Limb (tissue), 2 donors: ENCODE data around the gene PCSK5.
"Not testable (repeated sequence)": the region's sequence is repeated elsewhere in the genome, so short reads cannot be mapped to it uniquely, and the experiment has no call there.

ENCODE experiments used
- DNase-seq, 2 donors: peaks; one replicate each; pipeline ENCODE4 v3.0.0-alpha.2; 2016; ENCODE audit errors: extremely low spot score in 2 of 2

The PCSK5 gene

DNA sequence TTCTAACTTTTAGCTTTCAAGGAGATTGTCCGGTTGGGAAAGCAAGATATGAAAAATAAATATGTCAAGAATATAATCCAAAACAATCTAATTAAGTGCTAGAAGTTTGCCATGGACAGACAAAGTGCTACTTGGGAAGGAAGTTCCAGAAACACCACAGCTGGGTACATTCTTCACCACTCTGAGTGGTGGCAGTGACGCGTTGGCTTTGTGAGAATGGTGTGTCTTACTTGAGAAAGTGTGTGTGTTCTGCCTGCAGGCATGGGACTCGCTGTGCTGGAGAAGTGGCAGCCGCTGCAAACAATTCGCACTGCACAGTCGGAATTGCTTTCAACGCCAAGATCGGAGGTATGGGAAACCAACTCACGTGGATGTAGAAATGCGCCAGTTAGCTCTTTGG is 177.2 kb downstream of the PCSK5 start:
- no peak for DNase-seq

DNA sequence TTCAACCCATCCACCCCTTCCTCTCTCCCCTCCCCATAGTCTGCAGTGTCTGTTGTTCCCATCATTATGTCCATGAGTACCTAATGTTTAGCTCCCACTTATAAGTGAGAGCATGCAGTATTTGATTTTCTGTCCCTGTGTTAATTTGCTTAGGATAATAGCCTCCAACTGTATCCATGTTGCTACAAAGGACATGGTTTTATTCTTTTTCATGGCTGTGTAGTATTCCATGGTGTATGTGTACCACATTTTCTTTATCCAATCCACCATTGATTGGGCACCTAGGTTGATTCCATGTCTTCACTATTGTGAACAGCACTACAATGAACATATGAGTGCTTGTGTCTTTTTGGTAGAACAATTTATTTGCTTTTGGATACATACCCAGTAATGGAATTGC is 187.1 kb downstream of the PCSK5 start:
- DNase-seq: no peak

DNA sequence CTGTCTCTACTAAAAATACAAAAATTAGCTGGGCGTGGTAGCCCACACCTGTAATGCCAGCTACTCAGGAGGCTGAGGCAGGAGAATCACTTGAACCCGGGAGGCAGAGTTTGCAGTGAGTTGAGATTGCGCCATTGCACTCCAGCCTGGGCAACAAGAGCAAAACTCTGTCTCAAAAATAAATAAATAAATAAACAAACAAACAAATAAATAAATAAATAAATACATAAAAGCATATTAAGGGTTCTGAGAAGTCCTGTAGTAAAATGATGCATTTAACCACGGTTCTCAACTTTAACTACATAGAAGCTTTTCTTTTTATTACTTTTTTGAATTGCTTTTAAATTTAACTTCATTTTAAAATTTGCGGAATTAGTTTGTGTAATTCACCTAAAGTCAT is 190.8 kb downstream of the PCSK5 start:
- DNase-seq: not testable (repeated sequence)

DNA sequence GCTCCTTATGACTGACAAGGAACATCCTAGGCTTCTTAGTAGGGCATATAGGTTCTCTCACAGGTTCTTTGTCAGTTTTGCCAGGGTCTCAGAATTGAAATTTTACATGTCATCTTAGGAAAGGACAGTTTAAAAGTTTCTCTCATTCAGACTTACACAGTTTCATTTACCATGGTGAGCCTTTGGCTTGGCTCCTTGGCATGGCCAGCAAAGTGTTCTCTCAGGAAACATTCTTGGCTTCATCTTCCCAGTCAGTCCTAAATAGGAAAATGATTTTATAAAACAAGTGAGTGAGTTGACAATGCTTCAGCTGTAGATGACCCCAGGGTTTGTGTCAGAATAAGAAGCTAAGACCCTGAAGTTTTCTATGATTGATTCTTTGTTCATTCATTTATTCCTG is 191.6 kb downstream of the PCSK5 start:
- DNase-seq: no peak

DNA sequence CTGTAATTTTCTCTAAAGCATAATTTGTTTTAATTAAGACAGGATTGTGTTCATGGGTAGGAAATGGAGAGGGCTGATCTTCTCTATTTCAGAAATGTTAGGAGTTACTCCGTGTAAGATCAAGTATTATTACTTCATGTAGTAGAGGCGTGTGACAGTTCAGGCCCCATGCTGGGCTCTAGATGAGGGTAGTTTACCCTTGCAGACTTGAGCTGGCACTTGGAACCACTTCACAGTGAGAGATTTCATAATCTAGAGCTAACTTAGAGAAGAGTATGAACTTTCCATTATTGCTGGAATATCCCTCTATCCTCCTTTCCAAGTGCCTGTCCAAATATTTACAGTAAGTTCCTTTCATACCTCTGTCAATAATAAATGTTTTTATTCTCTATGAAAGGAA is 195.1 kb downstream of the PCSK5 start:
- DNase-seq: no peak

DNA sequence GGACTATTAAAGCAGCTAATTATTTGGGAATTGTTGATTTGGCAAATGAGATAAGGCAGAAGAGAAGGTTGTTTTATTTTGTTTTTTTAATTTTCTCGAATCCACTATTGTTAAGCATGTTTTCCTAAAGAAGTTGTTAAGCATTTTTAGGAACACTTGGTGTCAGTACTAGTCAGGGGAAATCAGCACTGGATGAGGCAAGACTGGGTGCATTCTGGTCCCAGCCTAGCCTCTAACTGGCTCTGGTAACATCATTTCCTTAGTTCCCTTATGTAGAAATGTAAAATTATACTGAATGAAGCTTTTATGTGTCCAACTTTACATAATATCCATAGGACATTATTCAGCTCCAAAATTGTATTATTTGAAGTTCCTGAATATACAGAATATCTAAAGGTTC is 196.1 kb downstream of the PCSK5 start:
- no peak for DNase-seq

DNA sequence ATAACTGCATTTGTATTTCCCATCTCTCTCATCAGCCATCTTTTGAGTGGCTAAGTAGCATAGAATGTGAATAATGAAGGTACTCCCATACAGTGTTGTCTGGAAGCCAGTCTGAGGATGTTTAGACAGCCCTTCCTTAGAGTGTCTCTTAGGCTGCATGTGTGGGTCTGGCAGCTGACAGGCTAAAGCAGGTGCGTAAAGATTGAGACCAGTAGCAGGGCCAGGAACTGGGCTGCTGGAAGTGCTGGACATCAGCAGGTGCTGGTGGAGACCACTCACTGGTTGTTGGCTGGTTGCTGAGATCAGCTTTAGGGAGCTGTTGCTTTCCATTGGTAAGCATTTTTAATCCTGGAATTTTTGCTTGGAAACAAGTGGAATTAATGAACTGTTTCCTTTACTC is 197.5 kb downstream of the PCSK5 start:
- peak in 1 of 2 donors; percentile 18 for DNase-seq

DNA sequence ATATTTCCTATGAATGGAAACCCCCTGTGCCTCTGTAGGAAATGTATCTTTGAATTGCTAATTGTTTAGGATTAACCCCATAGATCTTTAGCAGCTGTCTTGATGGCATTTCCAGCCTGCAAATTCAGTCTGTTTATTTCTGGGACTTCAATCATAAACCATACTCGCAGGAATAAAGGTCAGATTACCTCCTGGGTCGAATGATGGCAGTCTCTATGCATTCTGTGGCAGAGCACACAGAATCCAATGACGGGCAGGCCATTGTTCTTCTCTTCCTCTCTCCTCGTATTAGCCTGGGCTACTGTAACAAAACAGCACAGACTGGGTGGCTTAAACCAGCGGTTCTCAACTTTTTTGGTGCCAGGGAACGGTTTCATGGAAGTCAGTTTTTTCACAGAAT is 199.9 kb downstream of the PCSK5 start:
- no peak for DNase-seq

DNA sequence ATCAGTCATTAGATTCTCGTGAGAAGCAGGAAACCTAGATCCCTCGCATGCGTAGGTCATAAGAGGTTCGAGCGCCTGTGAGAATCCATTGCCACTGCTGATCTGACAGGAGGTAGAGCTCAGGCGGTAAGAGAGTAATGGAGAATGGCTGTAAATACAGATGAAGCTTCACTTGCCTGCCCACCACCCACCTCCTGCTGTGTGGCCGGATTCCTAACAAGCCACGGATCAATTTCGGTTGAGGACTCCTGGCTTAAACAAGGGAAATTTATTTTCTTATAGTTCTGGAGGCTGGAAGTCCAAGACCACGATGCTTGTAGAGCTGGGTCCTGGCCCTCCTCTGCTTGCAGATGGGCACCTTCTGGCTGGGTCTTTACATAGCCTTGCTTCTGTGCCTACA is 200.4 kb downstream of the PCSK5 start:
- no peak for DNase-seq

DNA sequence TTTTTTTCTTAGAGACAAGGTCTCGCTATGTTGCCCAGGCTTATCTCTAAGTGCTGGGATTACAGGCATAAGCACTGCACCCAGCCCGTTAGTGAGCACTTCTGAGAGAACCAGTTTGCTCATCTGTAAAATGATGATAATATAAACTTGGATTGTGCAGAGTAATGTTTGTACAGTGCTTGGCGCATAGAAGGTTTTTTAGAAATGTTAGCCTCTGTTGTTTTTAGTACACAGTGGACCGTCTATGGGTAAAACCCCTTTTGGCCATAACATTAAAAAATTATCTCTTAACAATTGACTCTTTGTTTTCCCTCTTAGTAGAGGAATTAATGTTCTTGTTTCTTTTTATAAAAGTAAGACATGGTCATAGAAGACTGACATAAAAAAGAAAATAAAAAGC is 202.1 kb downstream of the PCSK5 start:
- no peak for DNase-seq

DNA sequence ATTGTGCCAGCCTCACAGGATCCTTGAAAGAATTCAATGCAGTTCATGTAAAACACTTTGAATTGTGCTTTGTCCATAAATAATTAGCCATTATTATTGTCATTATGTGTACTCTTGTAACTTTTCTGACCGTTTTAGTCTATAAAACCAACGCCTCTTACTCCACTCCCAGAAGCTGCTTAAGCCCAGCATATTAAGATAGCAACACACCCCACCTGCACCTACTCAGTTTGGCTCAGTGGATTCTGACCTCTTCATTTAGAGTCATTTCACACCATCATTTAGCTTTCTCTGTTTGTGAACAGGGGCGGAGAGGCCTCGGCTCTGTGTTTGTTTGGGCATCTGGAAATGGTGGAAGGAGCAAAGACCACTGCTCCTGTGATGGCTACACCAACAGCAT is 205.1 kb downstream of the PCSK5 start:
- no peak for DNase-seq

DNA sequence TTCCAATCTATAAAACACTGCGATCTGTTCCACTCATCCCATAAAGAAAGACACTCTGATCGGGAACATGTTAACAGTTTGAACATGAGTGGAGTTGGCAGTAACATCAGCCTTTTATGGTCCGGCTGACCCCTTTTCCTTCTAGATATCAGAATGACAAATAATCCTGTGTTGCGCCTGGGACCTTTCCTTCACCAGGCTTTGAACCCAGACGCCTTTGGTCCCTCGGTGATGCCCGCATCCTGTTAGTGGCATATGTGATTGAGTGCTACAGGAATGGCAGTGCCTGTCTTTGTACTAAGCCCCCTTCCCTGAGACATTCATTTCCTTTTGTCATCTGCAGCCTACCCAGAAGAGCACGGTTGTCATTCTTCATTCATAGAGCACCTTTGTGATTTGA is 209.0 kb downstream of the PCSK5 start:
- no peak for DNase-seq

DNA sequence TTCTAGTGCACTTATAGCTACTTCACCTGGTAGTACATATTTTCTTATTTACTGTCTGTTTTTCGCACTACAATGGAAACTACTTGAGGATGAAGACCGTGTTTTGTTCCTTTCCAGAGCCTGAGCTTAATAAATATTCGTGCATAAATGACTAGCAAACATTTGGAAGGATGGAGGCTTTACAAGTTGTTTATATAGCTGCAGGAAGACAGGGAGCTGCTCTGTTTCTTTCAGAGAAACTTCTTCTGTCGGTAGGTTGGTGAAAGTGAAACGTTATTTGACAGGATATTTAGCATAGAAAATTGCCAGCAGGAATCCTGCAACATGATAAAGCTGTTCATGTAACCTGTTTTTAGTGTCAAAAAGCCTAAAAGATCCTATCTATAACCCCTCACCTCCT is 210.6 kb downstream of the PCSK5 start:
- no peak for DNase-seq

DNA sequence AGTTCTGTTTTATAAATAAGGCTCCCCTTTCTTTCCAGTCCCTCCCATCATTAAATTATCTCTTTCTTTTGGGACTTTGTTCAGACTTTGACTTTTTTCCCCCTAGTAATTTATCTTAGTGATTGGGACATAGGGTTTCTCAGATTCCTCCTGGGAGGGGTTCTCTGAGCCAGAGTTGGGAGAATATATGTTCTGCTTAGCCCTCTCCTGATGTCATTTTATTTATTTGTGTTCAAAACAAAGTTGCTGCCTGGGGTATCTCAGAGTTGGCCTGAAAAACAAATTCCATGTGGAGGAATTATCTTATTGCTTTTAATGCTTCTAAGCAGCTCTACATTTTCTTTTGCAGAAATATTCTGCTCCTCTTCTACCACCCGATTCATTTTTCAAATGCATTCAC is 211.0 kb downstream of the PCSK5 start:
- no peak for DNase-seq

DNA sequence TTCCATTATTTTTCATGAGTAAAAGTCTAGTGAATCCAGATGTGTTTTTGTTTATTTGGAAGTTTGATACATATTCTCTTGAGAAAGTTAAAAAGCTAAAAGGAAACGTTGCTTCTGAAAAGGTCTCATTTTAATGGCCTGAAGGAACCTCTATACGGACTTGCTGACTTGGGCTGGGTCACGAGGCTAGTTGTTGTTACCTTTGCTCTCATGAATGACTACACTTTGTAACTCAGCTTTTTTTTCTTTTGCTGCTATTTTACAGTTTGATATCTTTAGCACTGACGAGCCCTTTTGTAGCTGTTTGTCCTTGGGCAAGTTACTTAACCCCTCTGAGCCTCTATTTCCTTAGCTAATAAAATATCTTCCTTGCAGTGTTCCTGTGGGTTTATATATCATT is 211.5 kb downstream of the PCSK5 start:
- DNase-seq: no peak

DNA sequence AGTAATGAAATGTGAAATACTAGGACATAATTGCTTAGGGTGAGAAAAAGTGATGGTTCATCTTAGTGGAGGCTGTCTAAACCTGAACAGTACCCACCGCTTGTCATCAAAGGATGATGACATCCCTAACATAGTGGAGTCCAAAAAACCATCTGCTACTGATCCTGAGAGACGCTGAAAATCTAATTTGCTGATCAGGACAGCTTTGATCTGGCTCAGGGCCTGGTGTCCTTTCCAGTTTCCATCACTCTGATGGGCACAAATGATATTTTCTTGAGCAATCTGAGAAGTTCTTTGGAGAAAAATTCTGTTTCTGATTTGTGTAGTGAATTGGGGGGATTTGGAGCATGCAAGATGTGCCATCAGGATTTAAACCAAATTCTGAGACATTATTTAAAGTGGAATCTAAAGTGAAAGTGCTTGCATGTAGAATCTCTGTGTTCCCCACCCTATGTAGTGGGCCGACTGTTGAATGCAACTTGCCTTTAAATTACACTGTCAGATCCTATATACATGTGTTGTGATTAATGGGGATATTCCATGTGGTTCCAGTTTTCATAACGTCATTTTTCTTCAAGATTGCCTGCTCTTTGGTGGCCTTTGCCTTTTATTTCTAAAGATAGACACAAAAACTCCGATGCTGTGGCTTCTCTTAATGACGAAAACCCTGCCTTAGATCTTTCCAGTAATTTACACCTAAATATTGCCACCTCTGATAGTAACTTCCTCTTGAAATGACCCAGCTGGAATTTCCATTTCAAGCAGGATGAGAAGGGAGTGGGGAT is 213.2 kb downstream of the PCSK5 start:
- no peak for DNase-seq

DNA sequence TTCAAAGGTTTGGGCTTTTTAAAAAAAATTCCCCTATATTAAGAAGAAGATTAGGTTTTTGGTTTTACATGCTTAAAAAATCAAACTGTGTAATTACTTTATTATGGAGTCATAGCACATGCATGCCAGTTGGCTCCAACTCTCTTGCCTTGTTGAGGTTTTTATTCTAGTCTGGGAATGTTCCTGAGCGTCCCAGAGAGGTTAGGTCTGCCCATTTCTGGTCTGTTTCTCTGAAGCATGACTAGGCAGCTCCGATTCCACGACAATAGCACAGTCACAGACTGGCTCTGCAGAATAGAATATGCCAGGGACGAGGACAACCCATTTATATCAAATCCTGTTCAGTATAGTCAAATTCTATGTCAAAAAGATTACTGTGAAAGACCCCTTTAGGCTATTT is 217.0 kb downstream of the PCSK5 start:
- peak in 1 of 2 donors; percentile 23 for DNase-seq

DNA sequence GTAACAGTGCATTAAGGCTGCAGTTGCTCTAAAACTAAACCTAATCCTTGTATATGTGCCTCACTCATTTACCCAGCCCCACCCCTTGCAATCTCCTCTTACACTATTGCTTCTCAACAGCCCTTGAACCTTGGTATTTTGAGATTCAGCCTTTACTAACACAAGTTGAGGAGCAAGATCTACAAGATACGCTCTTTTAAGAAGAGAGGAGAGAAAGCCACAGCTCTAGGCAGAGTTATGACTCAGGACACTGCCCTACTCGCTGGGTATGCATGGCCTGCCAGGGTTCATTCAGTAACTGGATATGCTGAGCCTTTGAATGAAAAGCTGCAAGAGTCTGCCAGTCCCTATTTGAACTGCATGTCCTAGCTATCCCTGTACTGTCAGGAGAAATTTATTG is 219.5 kb downstream of the PCSK5 start:
- no peak for DNase-seq

DNA sequence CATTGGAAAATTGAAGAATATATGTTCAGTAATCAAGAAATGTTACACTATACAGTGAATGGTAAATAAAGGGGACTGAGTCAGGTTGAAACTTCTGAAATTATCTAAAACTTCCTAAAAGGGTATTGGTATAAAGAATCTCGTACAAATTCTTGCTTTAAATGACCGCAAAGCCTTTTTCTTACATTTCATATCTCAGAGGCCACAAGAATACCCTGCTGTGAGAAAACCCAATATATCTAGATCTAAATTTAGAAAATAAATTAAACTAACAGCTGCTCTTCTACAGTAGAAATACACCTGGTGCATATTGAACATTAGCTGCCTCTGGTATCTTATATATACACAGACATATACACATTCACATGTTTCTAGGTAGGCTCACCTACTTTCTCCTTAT is 221.7 kb downstream of the PCSK5 start:
- DNase-seq: no peak

DNA sequence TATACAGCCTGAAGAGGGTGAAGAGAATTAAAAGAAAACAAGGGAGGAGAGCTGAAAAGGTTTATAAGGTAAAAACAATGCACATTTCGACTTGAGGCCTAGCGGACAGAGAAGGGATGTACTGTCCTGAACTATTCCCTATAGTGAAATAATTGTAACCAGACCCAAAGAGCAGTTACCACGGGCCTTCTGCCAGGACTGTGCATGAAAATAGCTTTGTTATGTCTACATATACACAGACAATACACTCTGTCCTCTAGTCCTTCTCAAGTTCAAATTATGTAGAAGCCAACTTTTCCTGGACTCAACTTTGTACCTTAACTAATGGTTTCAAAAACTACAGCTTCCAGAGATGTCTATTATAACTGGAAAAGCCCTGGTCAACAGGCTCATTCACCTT is 223.7 kb downstream of the PCSK5 start:
- peak in 1 of 2 donors; percentile 63 for DNase-seq

DNA sequence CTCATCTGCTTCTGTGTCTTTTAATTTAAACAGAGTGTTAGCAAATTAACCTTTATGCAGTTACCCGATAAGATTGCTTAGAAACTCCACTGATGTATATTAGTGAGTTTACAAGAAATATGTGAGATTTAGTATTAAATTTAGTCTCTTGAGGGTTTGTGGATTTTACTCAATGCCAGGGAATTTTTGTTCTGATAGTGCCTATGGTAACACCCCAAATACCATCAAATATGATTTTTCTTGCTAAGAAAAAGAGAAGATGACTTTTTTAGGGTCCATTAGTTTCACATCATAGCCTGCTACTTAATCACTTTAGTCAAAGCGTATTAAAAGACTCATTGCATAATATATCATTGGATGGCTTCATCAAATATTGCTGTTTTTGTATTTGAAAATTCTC is 224.9 kb downstream of the PCSK5 start:
- DNase-seq: no peak

DNA sequence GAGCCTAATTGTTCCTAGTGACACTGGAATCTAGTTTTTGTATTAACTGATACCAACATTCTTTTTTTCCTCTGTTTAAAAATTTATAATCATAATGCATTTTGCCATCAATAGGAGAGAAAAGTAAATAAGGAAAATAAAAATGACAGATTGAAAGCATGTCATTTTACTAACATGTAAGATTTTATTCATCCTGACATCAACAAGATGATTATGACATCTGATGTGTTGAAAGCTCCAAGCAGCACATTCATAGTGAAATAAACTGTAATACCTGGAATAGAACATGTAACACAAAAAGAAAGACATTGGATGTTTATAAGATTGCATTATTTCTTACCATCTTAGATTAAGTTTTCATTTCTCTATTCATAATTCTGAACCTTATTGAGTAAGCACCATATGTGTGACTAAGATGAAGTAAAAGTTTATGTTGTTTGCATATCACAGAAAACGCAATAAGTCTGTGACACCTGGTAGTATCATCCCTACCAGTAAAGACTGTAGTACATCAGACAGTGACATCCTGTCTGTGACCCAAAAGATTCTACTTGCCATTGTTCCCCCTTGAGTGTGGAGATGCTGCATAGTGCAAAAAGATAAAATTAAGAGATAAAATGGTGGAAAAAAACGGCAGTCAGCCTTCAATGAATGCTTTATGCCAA is 225.6 kb downstream of the PCSK5 start:
- DNase-seq: no peak

DNA sequence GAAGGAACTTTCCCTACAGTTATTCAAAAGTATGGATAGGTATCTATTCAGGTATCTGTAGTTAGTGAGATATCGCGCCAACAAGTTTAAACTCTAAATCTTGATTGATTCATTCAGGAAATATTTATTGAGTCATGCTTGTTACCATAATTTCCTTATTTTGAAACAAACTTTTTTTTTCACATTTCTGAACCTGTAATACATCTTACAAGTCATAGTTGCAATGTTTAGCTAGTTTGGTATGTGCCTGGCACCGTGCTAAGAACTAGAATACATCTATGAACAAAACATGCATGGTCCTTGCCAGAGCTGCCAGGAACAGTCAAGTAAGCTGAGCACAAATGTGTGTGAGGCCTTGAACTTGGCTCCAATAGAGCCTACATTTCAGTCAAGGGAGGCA is 226.4 kb downstream of the PCSK5 start:
- DNase-seq: no peak
